ENCODE data around the gene CREB5. TPM values are rescaled to one million over a fixed set of nuclear protein-coding genes. Genes with fewer than 3 reads are reported as not detected.

The CREB5 gene
- total RNA-seq, 1 experiment from 2014 or later, result 19.2 TPM

- BruUV-seq (replicated peaks), result no TSS peak
- CTCF ChIA-PET, result no interaction called here
- DNase-seq, result no peak
- Mint-ChIP-seq H3K9me3 (ENCODE audit: low read depth, unreplicated experiment) (no peaks in the 10 kb centered on the region), H3K4me1 (ENCODE audit: low read depth, unreplicated experiment) (no peaks in the 10 kb centered on the region), H3K36me3 (ENCODE audit: insufficient read depth, unreplicated experiment) (no peaks in the 10 kb centered on the region), H3K4me3 (ENCODE audit: low read depth, unreplicated experiment) (no peak overlapping the region), H3K27me3 (ENCODE audit: unreplicated experiment) (no peaks in the 10 kb centered on the region), H3K27ac (ENCODE audit: unreplicated experiment) (no peak overlapping the region)
- intact Hi-C loops (cut with micrococcal nuclease; ENCODE audit: unreplicated experiment), result no loop called here
- no peak for TF ChIP-seq CTCF (IDR thresholded peaks at IDR 0.05; ENCODE audit: unreplicated experiment)
Measured at GRCh38 chr7:28423112-28423511, 10.8 kb downstream of the CREB5 start.

GRCh38 chr7:28423918-28424514 is 11.7 kb downstream of the CREB5 start:
- TF ChIP-seq CTCF (IDR thresholded peaks at IDR 0.05; ENCODE audit: unreplicated experiment), result no peak
- Mint-ChIP-seq H3K4me3 (ENCODE audit: low read depth, unreplicated experiment) (no peak overlapping the region), H3K9me3 (ENCODE audit: low read depth, unreplicated experiment) (no peaks in the 10 kb centered on the region), H3K36me3 (ENCODE audit: insufficient read depth, unreplicated experiment) (no peaks in the 10 kb centered on the region), H3K4me1 (ENCODE audit: low read depth, unreplicated experiment) (no peaks in the 10 kb centered on the region), H3K27ac (ENCODE audit: unreplicated experiment) (no peak overlapping the region), H3K27me3 (ENCODE audit: unreplicated experiment) (no peaks in the 10 kb centered on the region)
- BruUV-seq (replicated peaks), result no TSS peak
- intact Hi-C loops (cut with micrococcal nuclease; ENCODE audit: unreplicated experiment), result no loop called here
- CTCF ChIA-PET, result no interaction called here
- no peak for DNase-seq

- CTCF ChIA-PET, result no interaction called here
- BruUV-seq (replicated peaks), result no TSS peak
- DNase-seq, result no peak
Measured at GRCh38 chr7:28425496-28425895, 13.2 kb downstream of the CREB5 start.

GRCh38 chr7:28427236-28427635 is 14.9 kb downstream of the CREB5 start:
- peaks cover 8% of the 10 kb centered on the region for H3K4me1 Mint-ChIP-seq (ENCODE audit: low read depth, unreplicated experiment)
- CTCF ChIA-PET, result no interaction called here
- intact Hi-C loops (cut with micrococcal nuclease; ENCODE audit: unreplicated experiment), result no loop called here
- no peak for DNase-seq
- H3K36me3 Mint-ChIP-seq (ENCODE audit: insufficient read depth, unreplicated experiment), result no peaks in the 10 kb centered on the region
- no peak overlapping the region for H3K4me3 Mint-ChIP-seq (ENCODE audit: low read depth, unreplicated experiment)
- H3K27me3 Mint-ChIP-seq (ENCODE audit: unreplicated experiment), result no peaks in the 10 kb centered on the region
- H3K9me3 Mint-ChIP-seq (ENCODE audit: low read depth, unreplicated experiment), result no peaks in the 10 kb centered on the region
- no peak overlapping the region for H3K27ac Mint-ChIP-seq (ENCODE audit: unreplicated experiment)
- no TSS peak for BruUV-seq (replicated peaks)
- TF ChIP-seq CTCF (IDR thresholded peaks at IDR 0.05; ENCODE audit: unreplicated experiment), result no peak

More at GRCh38 chr7:28425496-28425895, 13.2 kb downstream of the CREB5 start:
- H3K4me1 Mint-ChIP-seq (ENCODE audit: low read depth, unreplicated experiment), result peaks cover 8% of the 10 kb centered on the region
- intact Hi-C loops (cut with micrococcal nuclease; ENCODE audit: unreplicated experiment), result no loop called here
- no peak for TF ChIP-seq CTCF (IDR thresholded peaks at IDR 0.05; ENCODE audit: unreplicated experiment)
- H3K36me3 Mint-ChIP-seq (ENCODE audit: insufficient read depth, unreplicated experiment), result no peaks in the 10 kb centered on the region
- H3K4me3 Mint-ChIP-seq (ENCODE audit: low read depth, unreplicated experiment), result no peak overlapping the region
- H3K9me3 Mint-ChIP-seq (ENCODE audit: low read depth, unreplicated experiment), result no peaks in the 10 kb centered on the region
- no peak overlapping the region for H3K27ac Mint-ChIP-seq (ENCODE audit: unreplicated experiment)
- no peaks in the 10 kb centered on the region for H3K27me3 Mint-ChIP-seq (ENCODE audit: unreplicated experiment)

Data from Calu3 (cell line).